Endodermal cell (in vitro differentiated cells): ENCODE measurements around the gene DNASE1L3. TPM values are rescaled to one million over a fixed set of nuclear protein-coding genes. Genes with fewer than 3 reads are reported as not detected.
"Not testable (repeated sequence)": the region's sequence is repeated elsewhere in the genome, so short reads cannot be mapped to it uniquely, and the experiment has no call there.

Source experiments
- DNase-seq: peaks from one replicate; pipeline ENCODE4 v3.0.0-alpha.2; 2017
- H3K27ac ChIP-seq: 2 replicates; pipeline ENCODE4 v1.5.1; 2013; ENCODE audit warnings: mild to moderate bottlenecking, low read depth, low read length, moderate library complexity
- H3K27me3 ChIP-seq: 2 replicates; pipeline ENCODE4 v1.6.1; 2013; ENCODE audit warnings: mild to moderate bottlenecking, low read length, moderate library complexity; ENCODE audit not compliant: insufficient read depth, control insufficient read depth, poor library complexity, severe bottlenecking
- H3K36me3 ChIP-seq: 2 replicates; pipeline ENCODE4 v1.7.0; 2013; ENCODE audit warnings: mild to moderate bottlenecking, low read length, moderate library complexity; ENCODE audit not compliant: control insufficient read depth, insufficient read depth
- H3K4me1 ChIP-seq: one replicate; pipeline ENCODE4 v1.7.0; 2013; ENCODE audit warnings: low read length; ENCODE audit not compliant: control insufficient read depth, insufficient read depth
- H3K4me3 ChIP-seq: 2 replicates; pipeline ENCODE4 v1.5.1; 2013; ENCODE audit warnings: mild to moderate bottlenecking, low read length, moderate library complexity
- H3K9ac ChIP-seq: 2 replicates; pipeline ENCODE4 v1.6.1; 2013; ENCODE audit warnings: mild to moderate bottlenecking, low read length, moderate library complexity; ENCODE audit not compliant: poor library complexity, severe bottlenecking; ENCODE audit errors: extremely low read depth
- H3K9me3 ChIP-seq: 2 replicates; pipeline ENCODE4 v1.6.1; 2013; ENCODE audit warnings: mild to moderate bottlenecking, low read length, moderate library complexity; ENCODE audit not compliant: control insufficient read depth
- H3K27ac Mint-ChIP-seq: 2 replicates; pipeline ENCODE4 v1.8.0; 2020; ENCODE audit warnings: mixed read lengths
- H3K27me3 Mint-ChIP-seq: 2 replicates; pipeline ENCODE4 v1.8.0; 2021; ENCODE audit warnings: mild to moderate bottlenecking, mixed read lengths; ENCODE audit not compliant: insufficient read depth
- H3K36me3 Mint-ChIP-seq: 2 replicates; pipeline ENCODE4 v1.8.0; 2020; ENCODE audit warnings: low read depth, mixed read lengths
- H3K4me1 Mint-ChIP-seq: 2 replicates; pipeline ENCODE4 v1.8.0; 2020; ENCODE audit warnings: mixed read lengths
- H3K4me3 Mint-ChIP-seq: 2 replicates; pipeline ENCODE4 v1.8.0; 2020; ENCODE audit warnings: mild to moderate bottlenecking, moderate library complexity, mixed read lengths
- H3K9me3 Mint-ChIP-seq: 2 replicates; pipeline ENCODE4 v1.8.0; 2020; ENCODE audit warnings: mild to moderate bottlenecking, mixed read lengths
- WGBS, 2 experiments: methylation state at CpG; one replicate each; pipeline versions ENCODE4 v1.1.5 to v1.1.7; 2013; ENCODE audit warnings: missing lambda C conversion rate in 2 of 2, mixed read lengths in 1 of 2; ENCODE audit not compliant: insufficient coverage in 1 of 2, insufficient read length in 1 of 2; 5-methylcytosine and 5-hydroxymethylcytosine counted together
- total RNA-seq, 2 donors: library from RNA; stranded (reverse); fragmentation: NEBNext Ultra II Directional in 1 of 2; extraction: Animal tissue kit (Norgen Biotek cat#: 25700) in 1 of 2; gene quantifications; 2 replicates in 1 of 2; 3 replicates in 1 of 2; pipeline ENCODE4 v1.2.1, GENCODE V29; 2021
- TF ChIP-seq, protein P1 (sequence below): fragments of 200-600 bp; sonication (generic); conservative IDR thresholded peaks from 2 replicates; pipeline ENCODE4 v1.5.0; 2021; ENCODE audit warnings: antibody characterized with exemption, mild to moderate bottlenecking

DNASE1L3 gene
- total RNA-seq, 2 donors from 2014 or later, result not detected

DNA sequence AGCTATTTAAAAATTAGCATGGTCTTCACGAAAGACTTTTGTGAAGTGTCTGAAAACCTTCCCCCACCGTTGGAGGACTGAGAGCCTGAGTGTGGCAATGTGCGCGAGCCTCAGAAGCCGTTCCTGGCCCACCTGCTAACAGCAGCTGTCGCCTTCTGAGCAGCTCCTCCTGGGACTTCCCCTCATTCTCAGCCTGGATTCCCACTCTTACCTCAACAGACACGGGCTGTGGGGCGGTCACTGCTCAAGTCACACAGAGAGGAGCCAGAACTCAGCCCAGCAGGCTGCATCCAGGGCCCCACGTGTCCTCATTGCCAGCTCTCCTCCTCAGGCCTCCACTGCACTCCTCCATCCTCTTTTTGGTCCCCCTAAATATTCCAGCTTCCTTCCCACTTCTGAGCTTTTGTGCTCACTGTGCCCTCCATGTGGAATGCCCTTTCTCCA is 7.8 kb downstream of the DNASE1L3 start:
- H3K4me1 Mint-ChIP-seq, result no peaks in the 10 kb centered on the region
- 89 to 96% methylated on average over 9 of the region's 9 CpGs for WGBS, 2 experiments

DNA sequence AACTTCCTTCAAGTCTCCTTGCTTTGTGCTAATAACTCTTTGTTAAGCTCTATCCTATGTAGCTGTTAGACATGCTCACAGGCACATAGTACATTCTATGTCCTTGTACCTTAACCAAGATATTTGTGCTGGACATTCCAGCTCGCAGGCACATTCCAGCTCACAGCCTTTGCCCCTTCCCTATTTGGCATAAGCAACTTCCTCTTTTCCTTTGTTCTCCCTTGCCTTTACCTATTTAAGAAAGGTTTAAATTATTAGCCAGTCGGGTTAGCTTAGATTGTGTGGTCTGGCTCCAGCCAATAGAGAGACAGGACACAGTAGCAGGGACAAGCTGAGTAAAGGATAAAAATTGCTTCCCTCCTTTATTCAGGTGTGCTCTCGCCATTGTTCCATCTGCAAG is 9.3 kb downstream of the DNASE1L3 start:
- not testable (repeated sequence) for H3K27ac Mint-ChIP-seq, H3K9me3 Mint-ChIP-seq, H3K4me1 ChIP-seq, H3K4me1 Mint-ChIP-seq, DNase-seq, H3K27ac ChIP-seq, H3K36me3 Mint-ChIP-seq, H3K9ac ChIP-seq, H3K9me3 ChIP-seq, H3K4me3 ChIP-seq, H3K36me3 ChIP-seq, H3K4me3 Mint-ChIP-seq, H3K27me3 ChIP-seq, H3K27me3 Mint-ChIP-seq
- 92 to 94% methylated on average over 2 to 3 of the region's 3 CpGs for WGBS, 2 experiments

More for the DNA sequence above, 7.8 kb downstream of the DNASE1L3 start:
- DNase-seq, result no peak
- TF ChIP-seq, protein P1, sequence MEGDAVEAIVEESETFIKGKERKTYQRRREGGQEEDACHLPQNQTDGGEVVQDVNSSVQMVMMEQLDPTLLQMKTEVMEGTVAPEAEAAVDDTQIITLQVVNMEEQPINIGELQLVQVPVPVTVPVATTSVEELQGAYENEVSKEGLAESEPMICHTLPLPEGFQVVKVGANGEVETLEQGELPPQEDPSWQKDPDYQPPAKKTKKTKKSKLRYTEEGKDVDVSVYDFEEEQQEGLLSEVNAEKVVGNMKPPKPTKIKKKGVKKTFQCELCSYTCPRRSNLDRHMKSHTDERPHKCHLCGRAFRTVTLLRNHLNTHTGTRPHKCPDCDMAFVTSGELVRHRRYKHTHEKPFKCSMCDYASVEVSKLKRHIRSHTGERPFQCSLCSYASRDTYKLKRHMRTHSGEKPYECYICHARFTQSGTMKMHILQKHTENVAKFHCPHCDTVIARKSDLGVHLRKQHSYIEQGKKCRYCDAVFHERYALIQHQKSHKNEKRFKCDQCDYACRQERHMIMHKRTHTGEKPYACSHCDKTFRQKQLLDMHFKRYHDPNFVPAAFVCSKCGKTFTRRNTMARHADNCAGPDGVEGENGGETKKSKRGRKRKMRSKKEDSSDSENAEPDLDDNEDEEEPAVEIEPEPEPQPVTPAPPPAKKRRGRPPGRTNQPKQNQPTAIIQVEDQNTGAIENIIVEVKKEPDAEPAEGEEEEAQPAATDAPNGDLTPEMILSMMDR, result no peak
- Histone ChIP-seq H3K36me3 (no peaks in the 10 kb centered on the region), H3K4me3 (no peak overlapping the region), H3K27me3 (no peaks in the 10 kb centered on the region), H3K27ac (no peak overlapping the region), H3K4me1 (no peaks in the 10 kb centered on the region), H3K9ac (no peak overlapping the region), H3K9me3 (no peaks in the 10 kb centered on the region)
- no peaks in the 10 kb centered on the region for H3K36me3 Mint-ChIP-seq
- H3K4me3 Mint-ChIP-seq, result no peak overlapping the region
- no peak overlapping the region for H3K27ac Mint-ChIP-seq
- H3K9me3 Mint-ChIP-seq, result no peaks in the 10 kb centered on the region
- H3K27me3 Mint-ChIP-seq, result peaks cover 3% of the 10 kb centered on the region

DNA sequence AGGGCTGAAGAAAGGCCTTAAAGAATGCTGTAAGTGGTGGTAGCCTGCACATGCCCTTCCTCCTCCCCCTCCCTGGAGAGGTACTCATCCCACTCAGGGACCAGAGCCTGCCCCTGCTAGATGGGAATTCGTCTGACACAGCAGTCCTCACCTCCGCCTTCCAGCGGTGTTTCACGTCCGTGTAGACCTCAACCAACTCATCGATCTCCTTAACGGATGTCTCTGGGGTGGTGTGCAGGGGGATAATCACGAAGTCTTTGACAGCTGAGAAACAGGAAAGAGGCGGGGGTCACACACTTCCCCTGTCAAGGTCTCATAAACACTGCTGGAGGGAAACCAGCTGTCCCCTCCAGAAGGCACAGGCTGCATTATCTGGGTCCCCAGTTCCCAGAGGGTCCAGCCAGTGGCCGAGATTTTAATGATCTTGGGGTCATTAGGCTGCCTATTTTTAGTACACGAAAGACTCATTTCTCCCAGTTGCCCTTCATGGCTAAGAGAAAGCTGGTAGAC is 9.9 kb downstream of the DNASE1L3 start:
- peaks cover 3% of the 10 kb centered on the region for H3K27me3 Mint-ChIP-seq

More for the DNA sequence above, 9.9 kb downstream of the DNASE1L3 start:
- H3K4me1 Mint-ChIP-seq, result no peaks in the 10 kb centered on the region
- WGBS, 2 experiments, result 90 to 93% methylated on average over 9 to 11 of the region's 11 CpGs
- no peak for DNase-seq
- no peak overlapping the region for H3K4me3 Mint-ChIP-seq
- Histone ChIP-seq H3K9ac (no peak overlapping the region), H3K4me1 (no peaks in the 10 kb centered on the region), H3K36me3 (no peaks in the 10 kb centered on the region), H3K27ac (no peak overlapping the region), H3K27me3 (no peaks in the 10 kb centered on the region), H3K4me3 (no peak overlapping the region), H3K9me3 (no peaks in the 10 kb centered on the region)
- H3K36me3 Mint-ChIP-seq, result no peaks in the 10 kb centered on the region
- TF ChIP-seq, protein P1, result no peak
- no peak overlapping the region for H3K27ac Mint-ChIP-seq
- H3K9me3 Mint-ChIP-seq, result no peaks in the 10 kb centered on the region
